Stimulated activated CD4-positive, alpha-beta T cell treated with anti-CD3 and anti-CD28 coated beads, Interleukin-15, amount 100 ng/mL, for 1 hour (primary cell): ENCODE results near the gene RIOK1.
A peak's percentile ranks its signal among the peaks of the same experiment; 100 is the strongest.
"Not testable (repeated sequence)": the region's sequence is repeated elsewhere in the genome, so short reads cannot be mapped to it uniquely, and the experiment has no call there.

Experiments
- DNase-seq, 2 donors: peaks; one replicate each; pipeline ENCODE4 v3.0.0-alpha.2; 2020; ENCODE audit warnings: low read depth in 1 of 2, low spot score in 1 of 2

RIOK1 gene

DNA sequence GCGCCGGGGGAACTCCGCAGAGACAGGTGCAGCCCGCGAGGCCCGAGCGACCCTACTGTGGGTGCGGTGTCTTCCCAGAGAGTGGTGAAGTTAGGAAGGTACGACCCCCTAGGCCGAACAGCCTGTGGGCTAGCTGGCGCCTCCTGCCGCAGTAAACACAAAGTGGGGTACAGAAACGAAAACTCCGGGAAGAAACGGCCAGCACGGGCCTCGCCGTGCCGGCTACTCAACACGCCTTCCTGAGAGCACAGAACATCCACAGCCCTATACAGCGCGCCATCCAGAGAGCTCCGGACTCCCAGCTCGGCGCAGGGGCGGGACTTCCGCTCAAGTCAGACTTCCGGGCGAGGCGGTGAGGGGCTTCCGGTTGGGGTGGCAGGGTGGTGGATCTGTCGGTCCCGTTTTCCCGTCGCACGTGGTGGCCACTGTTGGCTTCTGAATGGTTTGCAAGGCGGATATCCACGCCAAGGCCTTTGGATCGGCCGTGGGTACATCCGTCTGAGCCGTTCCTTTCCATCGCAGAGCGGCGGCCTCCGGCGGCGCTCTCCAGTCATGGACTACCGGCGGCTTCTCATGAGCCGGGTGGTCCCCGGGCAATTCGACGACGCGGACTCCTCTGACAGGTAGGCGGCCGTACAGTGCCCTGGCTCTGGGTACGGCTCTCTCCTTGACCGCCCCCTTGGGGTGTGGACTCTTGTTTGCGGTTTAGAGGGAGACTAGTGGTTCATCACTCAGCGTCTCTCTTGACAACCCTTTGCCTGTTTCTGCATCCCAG is at the start of gene RIOK1, which contains the start of gene CAGE1:
TSS of gene RIOK1 (plus strand) at position 358 of the 775 bp plus-strand sequence. CDS start at position 553, 195 bp downstream.
TSS of gene CAGE1 (minus strand) at position 292 of the 775 bp plus-strand sequence. CDS start 2,569 bp downstream, outside the sequence.
- DNase-seq = peak; percentile 81 to 93

DNA sequence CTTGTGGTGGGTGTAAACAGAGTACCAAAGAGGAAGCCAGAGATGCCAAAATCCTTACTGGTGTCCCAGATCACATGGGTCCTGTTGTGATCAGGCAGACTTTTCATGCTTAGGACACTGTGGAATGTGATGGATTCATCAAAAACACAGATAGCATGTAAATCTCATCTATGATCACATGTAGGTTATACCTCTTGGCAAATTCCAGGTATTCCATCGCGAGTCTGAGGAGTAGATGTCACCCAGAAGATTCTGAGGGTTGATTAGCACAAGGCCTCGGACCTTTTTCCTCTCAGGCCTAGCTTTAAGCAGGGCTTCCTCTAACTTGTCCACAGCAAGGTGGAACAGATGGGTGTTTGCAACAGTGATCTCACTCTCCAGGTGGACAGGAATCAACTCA is 48.3 kb upstream of the RIOK1 start:
- no peak for DNase-seq

DNA sequence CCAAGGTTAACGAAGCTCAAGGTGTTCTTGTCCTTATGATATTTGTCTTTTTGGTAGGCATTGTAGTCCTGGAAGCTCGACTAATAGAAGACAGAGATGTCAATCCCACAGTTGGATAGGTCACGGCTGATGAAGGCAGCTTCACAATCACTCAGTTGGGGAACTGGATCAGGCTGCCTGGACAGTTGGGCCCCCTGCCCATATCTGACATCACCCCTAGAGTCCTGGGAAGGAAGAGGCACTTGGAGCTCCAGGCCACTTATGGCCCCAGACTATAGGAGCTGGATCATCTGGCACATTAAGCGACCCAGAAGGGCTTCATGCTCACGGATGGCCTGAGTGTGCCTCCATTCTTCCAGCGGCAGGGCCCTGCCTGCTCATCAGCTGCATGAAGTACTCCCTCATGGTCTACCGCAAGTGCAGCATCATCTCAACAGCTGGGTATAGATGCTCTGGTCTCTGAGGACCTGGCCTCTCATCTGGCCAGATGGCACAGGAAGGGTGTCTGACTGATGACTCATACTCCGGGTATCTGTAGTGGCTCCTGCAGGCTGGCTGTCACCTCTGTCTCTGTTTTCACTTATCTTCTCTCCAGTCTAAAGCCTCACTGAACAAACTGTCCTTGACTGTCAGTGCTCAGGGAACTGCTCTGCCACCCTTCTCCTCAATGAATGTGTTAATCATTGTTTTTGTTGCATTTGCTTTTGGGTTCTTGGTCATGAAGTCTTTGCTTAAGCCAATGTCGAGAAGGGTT is 47.4 kb upstream of the RIOK1 start:
- no peak for DNase-seq

DNA sequence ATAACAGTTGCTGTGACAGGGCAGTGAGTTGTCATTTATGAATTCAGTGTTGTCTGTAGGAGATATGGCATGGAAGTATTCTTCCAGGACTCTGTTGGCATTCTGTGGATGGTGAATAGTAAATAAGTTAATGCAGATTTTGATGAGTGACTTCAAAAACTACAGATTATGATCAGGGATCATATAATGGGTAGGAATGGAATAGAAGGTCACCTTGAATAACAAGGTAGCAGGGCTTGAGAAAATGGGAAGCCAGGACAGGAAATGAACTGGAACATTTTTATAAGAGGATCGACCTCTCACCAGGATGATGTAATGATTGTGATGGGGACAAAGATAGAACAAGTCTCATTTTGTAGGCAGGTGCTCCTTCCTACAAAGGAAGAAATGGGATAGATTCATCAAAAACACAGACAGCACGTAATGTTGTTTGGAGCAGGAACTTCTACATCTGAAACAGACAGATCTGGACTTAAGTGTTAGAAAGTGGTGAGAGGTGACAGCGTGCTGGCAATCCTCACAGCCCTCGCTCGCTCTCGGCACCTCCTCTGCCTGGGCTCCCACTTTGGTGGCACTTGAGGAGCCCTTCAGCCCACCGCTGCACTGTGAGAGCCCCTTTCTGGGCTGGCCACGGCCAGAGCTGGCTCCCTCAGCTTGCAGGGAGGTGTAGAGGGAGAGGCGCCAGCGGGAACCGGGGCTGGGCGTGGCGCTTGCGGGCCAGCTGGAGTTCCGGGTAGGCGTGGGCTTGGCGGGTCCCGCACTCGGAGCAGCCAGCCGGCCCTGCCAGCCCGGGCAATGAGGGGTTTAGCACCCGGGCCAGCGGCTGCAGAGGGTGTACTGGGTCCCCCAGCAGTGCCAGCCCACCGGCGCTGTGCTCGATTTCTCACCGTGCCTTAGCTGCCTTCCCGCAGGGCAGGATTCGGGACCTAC is 45.8 kb upstream of the RIOK1 start:
- DNase-seq = no peak

DNA sequence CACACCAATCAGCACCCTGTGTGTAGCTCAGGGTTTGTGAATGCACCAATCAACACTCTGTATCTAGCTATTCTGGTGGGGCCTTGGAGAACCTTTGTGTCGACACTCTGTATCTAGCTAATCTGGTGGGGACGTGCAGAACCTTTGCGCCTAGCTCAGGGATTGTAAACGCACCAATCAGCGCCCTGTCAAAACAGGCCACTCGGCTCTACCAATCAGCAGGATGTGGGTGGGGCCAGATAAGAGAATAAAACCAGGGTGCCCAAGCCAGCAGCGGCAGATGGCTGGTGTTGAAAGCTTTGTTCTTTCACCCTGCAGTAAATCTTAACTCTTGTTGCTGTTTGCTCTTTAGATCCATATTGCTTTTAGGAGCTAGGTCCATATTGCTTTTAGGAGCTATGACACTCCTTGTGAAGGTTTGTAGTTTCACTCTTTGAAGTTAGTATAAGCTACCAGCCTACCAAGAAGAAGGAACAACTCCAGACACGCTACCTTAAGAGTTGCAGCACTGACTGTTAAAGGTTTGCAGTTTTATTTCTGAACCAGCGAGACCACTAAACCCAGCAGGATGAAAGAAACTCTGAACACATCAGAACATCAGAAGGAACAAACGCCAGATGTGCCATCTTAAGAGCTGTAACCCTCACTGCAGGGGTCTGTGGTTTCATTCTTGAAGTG is 44.7 kb upstream of the RIOK1 start:
- not testable (repeated sequence) for DNase-seq

DNA sequence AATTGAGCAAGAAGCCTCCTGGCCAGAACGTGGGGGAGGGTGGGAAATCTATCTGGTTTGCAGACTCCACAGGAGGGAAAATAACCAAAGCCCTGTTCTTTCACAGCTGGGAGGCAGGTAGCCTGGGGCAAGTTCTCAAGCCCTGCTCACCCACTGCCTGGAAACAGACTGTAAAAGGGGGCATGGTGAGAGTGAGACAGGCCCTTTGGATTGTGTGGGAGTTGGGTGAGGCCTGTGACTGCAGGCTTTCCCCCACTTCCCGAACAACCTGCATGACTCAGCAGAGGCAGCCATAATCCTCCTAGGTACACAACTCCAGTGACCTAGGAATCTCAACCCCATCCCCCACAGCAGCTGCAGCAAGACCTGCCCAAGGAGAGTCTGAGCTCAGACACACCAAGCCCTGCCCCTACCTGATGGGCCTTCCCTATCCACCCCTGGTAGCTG is 42.0 kb upstream of the RIOK1 start:
- DNase-seq = not testable (repeated sequence)

DNA sequence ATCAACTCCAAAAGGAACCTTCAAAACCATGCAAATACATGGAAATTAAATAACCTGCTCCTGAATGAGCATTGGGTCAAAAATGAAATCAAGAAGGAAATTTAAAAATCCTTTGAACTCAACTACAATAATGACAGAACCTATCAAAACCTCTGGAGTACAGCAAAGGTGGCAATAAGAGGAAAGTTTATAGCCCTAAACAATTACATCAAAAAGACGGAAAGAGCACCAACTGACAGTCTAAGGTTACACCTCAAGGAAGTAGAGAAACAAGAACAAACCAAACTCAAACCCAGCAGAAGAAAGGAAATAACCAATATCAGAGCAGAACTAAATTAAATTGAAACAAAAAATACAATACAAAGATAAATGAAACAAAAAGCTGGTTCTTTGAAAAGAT is 39.0 kb upstream of the RIOK1 start:
- not testable (repeated sequence) for DNase-seq

DNA sequence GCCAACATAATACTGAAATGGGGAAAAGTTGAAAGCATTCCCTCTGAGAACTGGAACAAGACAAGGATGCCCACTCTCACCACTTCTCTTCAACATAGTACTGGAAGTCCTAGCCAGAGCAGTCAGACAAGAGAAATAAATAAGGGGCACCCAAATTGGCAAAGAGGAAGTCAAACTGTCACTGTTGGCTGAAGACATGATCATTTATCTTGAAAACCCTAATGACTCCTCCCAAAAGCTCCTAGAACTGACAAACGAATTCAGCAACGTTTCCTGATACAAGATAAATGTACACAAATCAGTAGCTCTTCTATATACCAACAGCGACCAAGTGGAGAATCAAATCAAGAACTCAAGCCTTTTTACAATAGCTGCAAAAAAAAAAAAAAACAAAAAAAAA is 37.7 kb upstream of the RIOK1 start:
- DNase-seq = not testable (repeated sequence)

DNA sequence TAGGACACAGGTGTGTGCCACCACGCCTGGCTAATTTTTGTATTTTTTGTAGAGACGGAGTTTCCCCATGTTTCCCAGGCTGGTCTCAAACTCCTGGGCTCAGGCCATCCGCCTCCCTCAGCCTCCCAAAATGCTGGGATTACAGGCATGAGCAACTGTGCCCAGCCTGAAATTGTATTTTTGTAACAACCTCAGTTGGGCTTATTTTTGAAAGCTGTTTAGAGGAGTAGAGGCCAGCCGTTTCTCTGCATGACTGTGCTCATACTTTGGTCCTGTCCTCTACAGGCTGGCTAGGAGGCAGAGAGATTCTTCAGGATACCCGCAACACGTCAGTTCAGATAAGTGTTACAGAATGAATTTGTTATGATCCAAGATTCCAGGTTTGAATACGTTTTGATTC is 22.2 kb upstream of the RIOK1 start:
- no peak for DNase-seq

DNA sequence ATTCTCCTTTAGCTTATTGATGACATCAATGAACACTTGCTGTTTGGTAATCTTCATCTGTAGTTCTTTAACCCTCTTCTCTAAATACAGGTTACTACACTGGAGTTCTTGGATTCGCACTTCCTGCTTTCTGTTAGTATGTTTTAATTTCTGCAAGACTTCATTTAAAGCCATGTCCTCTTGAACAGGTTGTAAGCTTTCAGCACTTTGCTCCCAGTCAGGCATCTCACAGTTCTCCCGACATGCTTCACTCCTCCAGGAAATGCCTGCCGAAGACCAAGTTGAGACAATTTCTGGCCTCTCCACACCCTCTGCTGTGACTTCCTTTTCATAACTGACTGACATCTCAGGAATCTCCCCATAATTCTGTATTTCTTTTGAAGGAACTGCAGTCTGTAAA is 15.9 kb upstream of the RIOK1 start:
- DNase-seq = no peak

DNA sequence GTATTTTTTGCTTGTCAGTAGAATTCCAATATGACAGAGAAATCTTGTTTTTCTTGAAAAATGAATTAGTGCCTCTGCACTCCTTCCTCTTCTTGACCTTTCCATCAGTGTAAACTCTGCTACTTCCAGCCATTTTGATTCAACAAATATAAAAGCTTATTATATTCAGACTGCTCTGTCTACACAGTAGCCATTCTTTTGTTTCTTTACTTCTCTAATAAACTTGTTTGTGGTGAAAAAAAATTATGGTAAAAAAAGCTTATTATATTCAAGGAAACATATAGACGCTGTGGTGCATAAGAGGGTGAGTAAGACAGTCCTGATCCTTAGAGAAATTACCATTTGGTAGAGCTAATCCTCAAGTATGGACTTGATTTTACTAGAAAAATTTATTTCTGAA is 11.6 kb upstream of the RIOK1 start:
- DNase-seq = no peak

DNA sequence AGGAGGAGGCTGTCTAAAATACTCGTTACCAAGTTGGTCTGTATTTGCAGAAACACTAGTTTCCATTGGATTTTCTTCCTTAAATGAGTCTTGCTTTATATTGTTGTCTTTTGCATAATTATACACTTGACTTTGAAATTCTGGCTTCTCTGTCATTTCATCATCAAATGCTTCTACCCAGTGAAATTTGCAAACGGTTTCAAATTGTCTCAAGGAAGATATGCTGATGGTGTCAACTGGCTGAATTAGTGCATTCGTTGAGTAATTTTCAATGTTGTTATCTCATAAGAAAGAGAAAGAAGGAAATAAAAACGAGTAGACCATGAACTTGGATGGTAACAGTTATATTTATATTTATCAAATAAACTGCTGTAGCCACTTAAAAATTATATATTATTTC is 10.9 kb upstream of the RIOK1 start:
- DNase-seq = no peak

DNA sequence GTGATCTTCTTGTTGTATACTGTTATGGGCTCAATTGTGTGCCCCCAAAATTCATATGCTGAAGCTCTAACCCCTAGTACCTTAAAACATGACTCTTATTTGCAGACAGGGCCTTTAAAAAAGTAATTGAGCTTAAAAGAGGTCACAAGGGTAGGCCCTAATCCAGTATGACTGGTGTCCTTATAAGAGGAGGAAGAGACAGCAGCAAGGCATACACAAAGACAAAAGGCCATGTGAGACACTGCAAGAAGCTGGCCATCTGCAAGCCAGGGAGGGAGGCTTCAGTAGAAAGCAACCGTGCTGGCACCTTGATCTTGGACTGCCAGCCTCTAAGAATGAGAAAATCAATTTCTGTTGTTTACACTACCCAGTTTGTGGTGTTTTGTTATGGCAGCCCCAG is 8.5 kb upstream of the RIOK1 start:
- no peak for DNase-seq

DNA sequence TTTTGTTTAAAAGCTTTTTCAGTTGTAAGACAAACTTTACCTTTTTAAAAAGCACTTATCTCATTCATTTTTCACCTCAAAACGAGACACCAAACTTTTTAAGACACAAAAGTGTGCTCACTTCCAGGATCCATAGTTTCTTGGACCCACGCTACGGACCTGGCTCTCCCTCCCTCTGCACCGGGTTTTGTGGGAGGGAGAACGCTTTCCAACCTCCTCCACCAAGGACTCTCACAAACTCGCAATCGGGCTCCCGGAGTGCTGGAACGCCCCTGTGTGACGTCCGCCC is 502 bp upstream of the RIOK1 start:
- DNase-seq = no peak

DNA sequence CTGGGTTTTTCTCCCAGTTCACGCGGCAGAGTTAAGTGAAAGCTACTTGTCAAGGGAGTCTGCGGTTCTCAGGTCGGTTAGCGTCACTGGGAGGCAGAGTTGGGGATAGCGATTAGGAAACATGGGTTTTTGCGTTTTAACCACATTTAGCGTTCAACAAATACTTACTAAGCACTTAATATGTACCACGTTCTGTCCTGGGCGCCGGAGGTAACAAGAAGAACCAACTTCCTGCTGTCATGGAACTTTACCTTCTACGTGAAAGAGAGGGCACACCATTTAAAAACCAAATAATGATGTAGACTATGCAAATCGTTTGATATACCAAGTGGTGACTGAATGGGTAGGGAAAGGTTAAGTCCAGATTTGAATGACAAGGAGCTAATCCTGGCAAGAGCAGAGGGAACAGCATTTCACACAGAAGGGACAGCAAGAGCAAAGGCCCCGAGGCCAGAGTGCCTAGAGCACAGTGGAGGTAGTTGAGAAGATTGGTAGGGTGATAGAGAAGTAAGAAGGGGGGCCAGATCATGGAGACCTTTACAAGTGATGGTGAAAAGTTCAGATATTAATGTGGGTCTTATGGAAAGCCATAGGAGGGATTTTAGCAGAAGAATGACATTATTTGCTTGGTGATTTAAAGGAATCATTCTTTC is 744 bp downstream of the RIOK1 start:
- DNase-seq = no peak

DNA sequence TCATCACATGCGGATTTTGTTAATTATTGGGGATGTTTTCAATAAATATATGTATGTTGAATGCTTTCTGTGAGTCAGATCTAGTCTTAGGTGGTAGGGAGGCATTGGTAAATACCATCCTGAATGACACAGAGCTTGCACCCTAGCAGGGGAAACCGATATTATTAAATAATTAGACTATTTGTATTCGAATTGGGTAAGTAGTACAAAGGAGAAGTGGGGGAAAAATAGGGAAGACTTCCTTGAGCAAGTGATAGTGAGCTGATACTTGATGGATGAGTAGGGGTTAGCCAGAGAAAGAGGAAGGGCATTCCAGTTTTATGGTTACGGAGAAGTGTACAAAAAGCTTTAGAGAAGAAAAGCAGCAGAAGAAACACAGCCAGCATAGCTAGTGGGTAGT is 1.5 kb downstream of the RIOK1 start:
- no peak for DNase-seq

DNA sequence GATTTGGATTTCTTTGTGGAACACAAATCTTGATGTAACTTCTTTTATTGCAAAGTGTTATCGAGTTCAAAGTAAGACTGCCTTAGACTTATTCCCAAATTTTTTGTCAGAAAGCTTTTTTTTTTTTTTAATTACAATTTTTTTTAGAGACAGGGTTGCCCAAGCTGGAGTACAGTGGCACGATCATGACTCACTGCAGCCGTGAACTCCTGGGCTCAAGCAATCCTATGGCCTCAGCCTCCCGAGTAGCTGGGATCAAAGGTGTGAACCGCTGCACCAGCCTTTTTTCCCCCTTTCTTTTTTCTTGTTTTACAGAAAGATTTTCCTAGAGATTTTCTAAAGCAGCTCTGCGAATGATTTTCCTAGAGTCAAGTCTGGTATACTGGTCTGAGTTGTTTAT is 2.8 kb downstream of the RIOK1 start:
- no peak for DNase-seq

DNA sequence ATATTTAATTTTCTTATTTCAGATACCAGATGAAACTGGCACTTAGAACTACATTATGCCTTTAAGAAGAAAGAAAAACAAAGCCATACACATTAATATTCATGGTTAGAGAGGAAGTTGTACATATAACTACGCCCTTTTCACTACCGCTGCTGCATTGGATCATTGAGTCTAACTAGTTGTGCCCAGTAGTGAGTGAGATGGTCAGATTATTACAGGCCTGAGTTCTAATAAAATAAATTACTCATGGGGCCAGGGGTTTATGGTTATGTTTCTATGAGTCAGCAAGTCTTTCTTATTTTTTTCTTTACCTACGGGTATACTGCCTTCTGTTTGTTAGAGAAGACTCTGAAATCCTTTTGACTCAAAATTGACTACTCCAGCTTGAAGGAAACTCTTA is 11.5 kb downstream of the RIOK1 start:
- DNase-seq = no peak

DNA sequence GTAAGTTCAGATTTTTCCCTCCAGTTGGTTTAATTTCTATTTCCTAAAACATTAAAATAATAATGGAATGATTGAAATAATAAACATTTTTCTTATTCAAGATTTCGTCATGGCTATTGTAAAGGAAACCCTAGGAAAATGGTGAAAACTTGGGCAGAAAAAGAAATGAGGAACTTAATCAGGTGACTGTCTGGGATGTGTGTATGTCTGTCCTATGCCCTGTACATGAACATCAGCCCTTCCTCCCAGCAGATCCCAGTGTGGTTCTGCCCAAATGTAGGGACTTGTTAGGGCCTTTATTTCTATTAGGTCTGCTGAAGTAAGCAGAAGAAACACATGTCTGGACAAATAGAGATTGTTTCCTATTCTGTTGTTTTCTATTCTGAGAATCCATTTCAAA is 13.1 kb downstream of the RIOK1 start:
- DNase-seq = no peak

DNA sequence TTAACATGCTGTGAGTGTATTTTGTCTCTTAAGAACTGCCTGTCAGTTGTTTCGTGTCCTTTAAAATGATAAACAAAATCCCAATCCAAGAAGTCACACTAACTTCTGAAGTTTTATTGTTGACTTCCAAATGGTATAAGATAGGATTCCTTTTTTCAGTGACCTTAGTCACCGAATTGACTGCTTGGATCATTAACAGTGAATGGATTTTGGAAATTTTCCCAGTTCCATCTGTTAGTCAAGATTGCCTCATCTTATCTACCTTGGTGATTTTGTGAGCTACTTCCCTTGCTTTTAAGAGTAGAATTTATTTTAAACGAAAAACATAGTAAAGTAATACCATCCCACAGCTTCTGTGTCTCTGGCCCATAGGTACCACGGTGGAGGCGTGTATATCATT is 14.9 kb downstream of the RIOK1 start:
- DNase-seq = no peak
